ENCODE data around the gene CFAP57. TPM values are rescaled to one million over a fixed set of nuclear protein-coding genes. Genes with fewer than 3 reads are reported as not detected.

The CFAP57 gene
- total and polyA plus RNA-seq, 2 of the 13 experiments (the other 11 are each of a cell fraction or from before 2014, with no cell fraction given), result 0.01 TPM; not detected in 1

GRCh38 chr1:43256675-43257570 is 84.8 kb downstream of the CFAP57 start:
- no peak overlapping the region for H3K4me2 ChIP-seq (ENCODE audit: low read depth, low read length)
- no peaks in the 10 kb centered on the region for H3K79me2 ChIP-seq (ENCODE audit: insufficient read depth, low read length)
- no peak for DNase-seq (ENCODE audit: low spot score)
- 0 out of 2 replicates have a peak, but pooled peaks cover 9% of the 10 kb centered on the region for H3K9me3 ChIP-seq (ENCODE audit: low read length)
- no peaks in the 10 kb centered on the region for H4K20me1 ChIP-seq (ENCODE audit: insufficient read depth, low read length)
- H2AFZ ChIP-seq (ENCODE audit: low read length), result no peak overlapping the region
- no peak overlapping the region for H3K4me3 ChIP-seq (replicated peaks in 1 of 3; ENCODE audit: insufficient read depth in 1 of 3, low read depth in 2 of 3, low read length in 3 of 3)
- ChIA-PET POLR2A (no interaction called here), CTCF (ENCODE audit: low intra/inter-chr PET ratio, low total read pairs) (no interaction called here)
- in situ Hi-C loops (cut with HindIII; ENCODE audit: extremely low pct_ligation_motif_present, low pct_unique_long_range_greater_than_20kb) (no loop called here), intact Hi-C loops (cut with micrococcal nuclease; ENCODE audit: unreplicated experiment) (no loop called here)
- H3K9ac ChIP-seq (ENCODE audit: insufficient read depth, low read depth, low read length), result no peak overlapping the region
- no TSS peak for BruUV-seq (replicated peaks)
- ATAC-seq, result peak; percentile 60
- no peaks in the 10 kb centered on the region for H3K36me3 ChIP-seq (replicated peaks in 1 of 2; ENCODE audit: control insufficient read depth in 1 of 2, insufficient read depth in 2 of 2, low read length in 2 of 2)
- peaks cover 3 to 9% of the 10 kb centered on the region in 2 experiments; a peak in 3 of 5 replicates for H3K27me3 ChIP-seq (ENCODE audit: control insufficient read depth in 1 of 2, insufficient read depth in 2 of 2, low read length in 2 of 2)
- WGBS (ENCODE audit: low lambda C conversion rate), result 22% methylated on average over 7 of the region's 8 CpGs
- H3K27ac ChIP-seq (ENCODE audit: extremely low read length, insufficient read depth, low read length), result no peak overlapping the region
- no peak for FAIRE-seq
- peaks cover 8% of the 10 kb centered on the region; the same call in 1 of the 2 replicates for H3K4me1 ChIP-seq (ENCODE audit: insufficient read depth, low read length)
- no peak for TF ChIP-seq ZNF800 (CRISPR knock-in tag; IDR thresholded peaks at IDR 0.05)
- no peak for TF ChIP-seq ZFP36L1 (CRISPR knock-in tag; IDR thresholded peaks at IDR 0.05)
- no peak for TF ChIP-seq REPIN1 (CRISPR knock-in tag; IDR thresholded peaks at IDR 0.05; ENCODE audit: borderline replicate concordance, low read depth)
- no peak for TF ChIP-seq PTBP1 (IDR thresholded peaks at IDR 0.05; ENCODE audit: low read depth, low read length, poor library complexity, severe bottlenecking)
- TF ChIP-seq, protein P1, sequence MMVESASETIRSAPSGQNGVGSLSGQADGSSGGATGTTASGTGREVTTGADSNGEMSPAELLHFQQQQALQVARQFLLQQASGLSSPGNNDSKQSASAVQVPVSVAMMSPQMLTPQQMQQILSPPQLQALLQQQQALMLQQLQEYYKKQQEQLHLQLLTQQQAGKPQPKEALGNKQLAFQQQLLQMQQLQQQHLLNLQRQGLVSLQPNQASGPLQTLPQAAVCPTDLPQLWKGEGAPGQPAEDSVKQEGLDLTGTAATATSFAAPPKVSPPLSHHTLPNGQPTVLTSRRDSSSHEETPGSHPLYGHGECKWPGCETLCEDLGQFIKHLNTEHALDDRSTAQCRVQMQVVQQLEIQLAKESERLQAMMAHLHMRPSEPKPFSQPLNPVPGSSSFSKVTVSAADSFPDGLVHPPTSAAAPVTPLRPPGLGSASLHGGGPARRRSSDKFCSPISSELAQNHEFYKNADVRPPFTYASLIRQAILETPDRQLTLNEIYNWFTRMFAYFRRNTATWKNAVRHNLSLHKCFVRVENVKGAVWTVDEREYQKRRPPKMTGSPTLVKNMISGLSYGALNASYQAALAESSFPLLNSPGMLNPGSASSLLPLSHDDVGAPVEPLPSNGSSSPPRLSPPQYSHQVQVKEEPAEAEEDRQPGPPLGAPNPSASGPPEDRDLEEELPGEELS (CRISPR knock-in tag; IDR thresholded peaks at IDR 0.05), result no peak
- TF ChIP-seq ADNP (CRISPR knock-in tag; IDR thresholded peaks at IDR 0.05), result no peak
- TF ChIP-seq TEAD2 (CRISPR knock-in tag; IDR thresholded peaks at IDR 0.05), result no peak
- no peak for TF ChIP-seq SAP130 (CRISPR knock-in tag; IDR thresholded peaks at IDR 0.05; ENCODE audit: low read depth)
- no peak for TF ChIP-seq RAD21 (CRISPR knock-in tag; IDR thresholded peaks at IDR 0.05)
- no peak for TF ChIP-seq FOXA1 (IDR thresholded peaks at IDR 0.05)
- no peak for TF ChIP-seq FOXA1 (CRISPR knock-in tag; IDR thresholded peaks at IDR 0.05)
- no peak for TF ChIP-seq ZNF337 (CRISPR knock-in tag; IDR thresholded peaks at IDR 0.05; ENCODE audit: borderline replicate concordance, low read depth)
- TF ChIP-seq ZFP62 (CRISPR knock-in tag; IDR thresholded peaks at IDR 0.05), result no peak
- TF ChIP-seq, protein P2, sequence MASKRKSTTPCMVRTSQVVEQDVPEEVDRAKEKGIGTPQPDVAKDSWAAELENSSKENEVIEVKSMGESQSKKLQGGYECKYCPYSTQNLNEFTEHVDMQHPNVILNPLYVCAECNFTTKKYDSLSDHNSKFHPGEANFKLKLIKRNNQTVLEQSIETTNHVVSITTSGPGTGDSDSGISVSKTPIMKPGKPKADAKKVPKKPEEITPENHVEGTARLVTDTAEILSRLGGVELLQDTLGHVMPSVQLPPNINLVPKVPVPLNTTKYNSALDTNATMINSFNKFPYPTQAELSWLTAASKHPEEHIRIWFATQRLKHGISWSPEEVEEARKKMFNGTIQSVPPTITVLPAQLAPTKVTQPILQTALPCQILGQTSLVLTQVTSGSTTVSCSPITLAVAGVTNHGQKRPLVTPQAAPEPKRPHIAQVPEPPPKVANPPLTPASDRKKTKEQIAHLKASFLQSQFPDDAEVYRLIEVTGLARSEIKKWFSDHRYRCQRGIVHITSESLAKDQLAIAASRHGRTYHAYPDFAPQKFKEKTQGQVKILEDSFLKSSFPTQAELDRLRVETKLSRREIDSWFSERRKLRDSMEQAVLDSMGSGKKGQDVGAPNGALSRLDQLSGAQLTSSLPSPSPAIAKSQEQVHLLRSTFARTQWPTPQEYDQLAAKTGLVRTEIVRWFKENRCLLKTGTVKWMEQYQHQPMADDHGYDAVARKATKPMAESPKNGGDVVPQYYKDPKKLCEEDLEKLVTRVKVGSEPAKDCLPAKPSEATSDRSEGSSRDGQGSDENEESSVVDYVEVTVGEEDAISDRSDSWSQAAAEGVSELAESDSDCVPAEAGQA (IDR thresholded peaks at IDR 0.05; ENCODE audit: low read depth), result no peak
- TF ChIP-seq, protein P2 (CRISPR knock-in tag; IDR thresholded peaks at IDR 0.05; ENCODE audit: borderline replicate concordance), result no peak
